HL-60/S4 treated with phorbol 12-myristate 13-acetate at 8.2 ng/mL for 4 days and 3 days (cell line): ENCODE measurements around the gene ZNF729.
"Not testable (repeated sequence)": the region's sequence is repeated elsewhere in the genome, so short reads cannot be mapped to it uniquely, and the experiment has no call there.

Experiments
- in situ Hi-C: fragments of 300-500 bp; cut with MboI; formaldehyde crosslinking; loops from 2 replicates; pipeline ENCODE4 v1.15.0; 2022; ENCODE audit warnings: low sequenced_read_pairs

The ZNF729 gene

GRCh38 chr19:22286151-22286810 is at the start of gene ZNF729:
ZNF729 (plus strand) TSS chr19:22286441; CDS start chr19:22286526, 85 bp downstream.
- in situ Hi-C loops, result no loop called here

DNA sequence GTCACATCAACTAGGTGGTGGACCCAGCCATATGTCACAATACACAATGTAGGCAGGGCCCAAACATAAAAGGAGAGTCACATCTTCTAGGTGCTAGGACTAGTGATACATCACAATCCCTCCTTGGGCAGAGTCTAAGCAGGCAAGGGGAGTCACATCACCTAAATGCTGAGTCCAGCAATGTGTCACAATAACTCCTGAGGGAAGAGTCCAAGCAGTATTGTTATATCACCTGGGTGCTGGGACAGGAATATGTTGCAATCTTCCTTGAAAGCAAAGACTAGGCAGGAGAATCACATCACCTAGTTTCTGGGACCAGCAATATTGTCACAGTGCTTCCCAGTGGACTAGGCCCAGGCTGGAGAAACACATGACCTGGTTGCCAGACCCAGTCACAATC is 29.4 kb upstream of the ZNF729 start:
- in situ Hi-C loops, result no loop called here

GRCh38 chr19:22257381-22257780 is 28.9 kb upstream of the ZNF729 start:
- in situ Hi-C loops, result no loop called here

DNA sequence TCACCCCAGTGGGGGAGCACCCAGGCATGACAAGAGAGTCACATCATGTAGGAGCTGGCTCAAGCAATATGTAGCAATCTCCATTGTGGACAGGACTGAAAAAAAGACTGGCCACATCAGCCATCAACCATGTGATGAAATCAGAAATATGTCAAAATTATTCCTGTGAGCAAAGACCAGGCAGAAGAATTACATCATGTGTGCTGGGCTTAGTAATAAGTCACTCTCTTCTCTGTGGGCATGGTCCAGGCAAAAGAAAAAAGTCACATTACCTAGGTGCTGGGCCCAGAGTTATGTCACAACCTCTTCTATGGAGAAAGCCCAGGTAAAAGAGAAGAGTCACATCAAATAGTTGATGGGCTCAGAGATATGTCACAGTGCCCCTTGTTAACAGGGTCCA is 28.3 kb upstream of the ZNF729 start:
- in situ Hi-C loops, result no loop called here

- in situ Hi-C loops, result no loop called here
Measured at GRCh38 chr19:22260499-22260898, 25.7 kb upstream of the ZNF729 start.

GRCh38 chr19:22261596-22261995 is 24.6 kb upstream of the ZNF729 start:
- in situ Hi-C loops, result no loop called here

DNA sequence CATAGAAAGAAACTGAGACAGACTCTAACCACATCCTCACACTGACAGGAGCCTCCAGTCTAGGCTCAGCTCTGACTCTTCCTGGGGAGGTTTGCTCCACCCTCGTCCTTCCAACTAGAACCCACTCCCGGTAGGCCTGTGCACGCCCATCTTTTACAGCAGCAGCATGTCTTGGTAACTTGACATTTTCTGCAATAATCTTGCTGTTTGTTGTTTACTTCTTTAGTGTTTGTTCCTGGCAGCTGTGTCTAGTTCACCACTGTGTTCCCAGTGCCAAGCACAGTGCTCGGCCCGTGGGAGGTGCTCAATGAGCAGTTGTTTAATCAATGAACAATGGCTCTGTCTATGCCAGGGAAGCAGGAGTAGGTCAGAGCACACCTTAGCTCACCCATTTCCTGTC is 23.1 kb upstream of the ZNF729 start:
- in situ Hi-C loops, result no loop called here

DNA sequence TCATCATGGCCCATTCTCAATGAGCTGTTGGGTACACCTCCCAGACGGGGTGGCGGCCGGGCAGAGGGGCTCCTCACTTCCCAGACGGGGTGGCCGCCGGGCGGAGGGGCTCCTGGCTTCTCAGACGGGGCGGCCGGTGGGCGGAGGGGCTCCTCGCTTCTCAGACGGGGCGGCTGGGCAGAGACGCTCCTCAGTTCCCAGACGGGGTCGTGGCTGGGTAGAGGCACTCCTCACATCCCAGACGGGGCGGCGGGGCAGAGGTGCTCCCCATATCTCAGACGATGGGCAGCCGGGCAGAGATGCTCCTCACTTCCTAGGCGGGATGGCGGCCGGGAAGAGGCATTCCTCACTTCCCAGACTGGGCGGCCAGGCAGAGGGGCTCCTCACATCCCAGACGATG is 35.3 kb downstream of the ZNF729 start:
- in situ Hi-C loops, result not testable (repeated sequence)

DNA sequence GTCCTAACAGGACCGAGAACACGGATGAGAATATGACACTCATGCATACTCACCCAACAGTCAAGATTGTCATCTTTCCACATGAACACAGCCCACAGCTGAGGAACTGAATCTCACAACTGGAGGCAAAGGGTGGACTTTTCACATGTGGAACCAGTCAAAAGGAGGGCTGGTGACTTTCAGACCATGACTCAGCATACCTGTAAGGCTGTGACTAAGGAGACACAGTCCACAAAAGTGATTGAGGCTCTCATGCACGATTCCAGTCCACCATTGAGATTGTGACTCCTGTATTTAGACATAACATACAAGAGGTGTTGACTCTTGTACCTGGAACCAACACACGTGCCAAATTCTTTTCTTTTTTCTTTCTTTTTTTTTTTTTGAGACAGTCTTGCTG is 40.0 kb downstream of the ZNF729 start:
- in situ Hi-C loops, result no loop called here

DNA sequence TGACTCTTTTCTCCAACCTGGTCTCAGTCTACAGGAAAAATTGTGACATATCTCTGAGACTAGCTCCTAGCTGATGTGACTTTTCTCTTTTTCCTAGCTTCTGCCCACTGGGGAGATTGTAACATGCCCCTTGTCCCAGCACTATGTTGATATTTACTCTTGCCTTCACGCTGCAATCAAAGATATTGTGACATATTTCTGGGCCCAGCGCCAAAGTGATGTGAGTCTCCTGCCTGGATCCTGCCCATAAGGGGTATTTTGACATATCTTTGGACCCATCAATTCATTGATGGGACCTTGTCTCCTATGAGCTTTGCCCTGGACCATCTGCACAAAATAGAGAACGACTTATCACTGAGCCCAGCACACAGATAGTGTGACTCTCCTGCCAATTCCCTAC is 41.1 kb downstream of the ZNF729 start:
- in situ Hi-C loops, result no loop called here

DNA sequence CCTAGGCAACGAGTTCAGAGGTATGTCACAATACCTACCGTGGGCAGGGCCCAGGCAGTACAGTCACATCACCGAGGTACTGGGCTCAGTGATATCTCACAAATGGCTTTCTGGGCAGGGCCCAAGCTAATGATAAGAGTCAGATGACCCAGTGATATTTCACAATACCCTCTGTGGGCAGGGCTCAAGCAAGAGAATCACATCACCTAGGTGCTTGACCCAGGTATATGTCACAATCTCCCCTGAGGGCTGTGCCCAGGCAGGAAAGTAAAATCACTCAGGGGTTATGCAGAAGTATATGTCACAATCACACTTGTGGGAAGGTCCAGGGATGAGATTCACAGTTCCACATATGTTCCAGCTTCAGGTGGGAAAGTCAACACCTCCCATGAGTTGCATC is 45.3 kb downstream of the ZNF729 start:
- in situ Hi-C loops, result no loop called here

DNA sequence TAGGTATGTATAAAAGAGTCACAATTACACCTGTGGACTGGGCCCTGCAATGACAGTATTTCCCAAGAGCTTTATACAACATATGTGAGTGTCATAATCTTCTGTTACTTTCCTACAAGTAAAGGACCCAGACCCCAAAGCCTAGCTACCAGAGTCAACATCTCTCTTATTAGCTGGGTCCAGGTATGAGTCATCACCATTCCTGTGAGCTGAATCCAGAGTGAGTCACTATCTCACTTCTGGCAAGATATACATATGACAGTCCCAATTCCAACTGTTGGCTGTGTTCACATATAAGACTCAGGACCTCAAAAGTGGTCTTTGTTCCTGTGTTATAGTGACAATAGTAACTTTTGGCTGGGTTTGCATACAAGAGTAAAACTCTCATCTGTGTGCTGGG is 46.7 kb downstream of the ZNF729 start:
- in situ Hi-C loops, result no loop called here

GRCh38 chr19:22335716-22336115 is 49.5 kb downstream of the ZNF729 start:
- in situ Hi-C loops, result no loop called here

GRCh38 chr19:22354665-22355064 is 68.4 kb downstream of the ZNF729 start:
- in situ Hi-C loops, result no loop called here
